GM18951 (cell line): ENCODE results near the gene RER1.

Experiments
- POLR2A ChIP-seq: IDR thresholded peaks from 4 replicates; pipeline ENCODE4 v1.6.1; 2011; ENCODE audit warnings: mild to moderate bottlenecking; ENCODE audit not compliant: insufficient read length, insufficient read depth; ENCODE audit errors: extremely low read depth
- in situ Hi-C: fragments of 300-500 bp; cut with MboI; formaldehyde crosslinking; loops from one replicate; pipeline ENCODE4 v1.12.0; 2022; ENCODE audit warnings: low sequenced_read_pairs, mixed read lengths, inconsistent platforms; ENCODE audit not compliant: unreplicated experiment

Gene RER1

GRCh38 chr1:2350501-2350900 lies 41.1 kb upstream of the RER1 start:
- in situ Hi-C loops = no loop called here
- no peak for TF ChIP-seq POLR2A

- in situ Hi-C loops = no loop called here
Observed at GRCh38 chr1:2350911-2351655, 40.6 kb upstream of the RER1 start.

GRCh38 chr1:2351723-2352122 lies 39.9 kb upstream of the RER1 start:
- in situ Hi-C loops = no loop called here
- TF ChIP-seq POLR2A = no peak

More at GRCh38 chr1:2350911-2351655, 40.6 kb upstream of the RER1 start:
- no peak for TF ChIP-seq POLR2A

GRCh38 chr1:2352341-2352896 lies 39.2 kb upstream of the RER1 start:
- in situ Hi-C loops = no loop called here
- TF ChIP-seq POLR2A = no peak

- in situ Hi-C loops = no loop called here
- no peak for TF ChIP-seq POLR2A
Observed at GRCh38 chr1:2352897-2353550, 38.6 kb upstream of the RER1 start.

GRCh38 chr1:2353551-2354438 lies 37.8 kb upstream of the RER1 start:
- in situ Hi-C loops = no loop called here
- TF ChIP-seq POLR2A = no peak

- in situ Hi-C loops = no loop called here
- no peak for TF ChIP-seq POLR2A
Observed at GRCh38 chr1:2354511-2355372, 36.9 kb upstream of the RER1 start.

GRCh38 chr1:2355373-2356261 lies 36.0 kb upstream of the RER1 start:
- in situ Hi-C loops = no loop called here
- TF ChIP-seq POLR2A = no peak

GRCh38 chr1:2356401-2356800 lies 35.2 kb upstream of the RER1 start:
- in situ Hi-C loops = no loop called here
- no peak for TF ChIP-seq POLR2A

GRCh38 chr1:2356911-2357845 lies 34.5 kb upstream of the RER1 start:
- in situ Hi-C loops = no loop called here
- TF ChIP-seq POLR2A = no peak
